Activated CD4-positive, alpha-beta T cell treated with anti-CD3 and anti-CD28 coated beads for 36 hours (primary cell): Measurements from ENCODE around the gene PSAPL1. TPM values are rescaled to one million over a fixed set of nuclear protein-coding genes. Genes with fewer than 3 reads are reported as not detected.

ENCODE experiments used
- ATAC-seq: fragments of 200-7000 bp; cut with Tn5 transposase; one replicate; pipeline ENCODE4 v1.10.0; 2021; ENCODE audit warnings: mild to moderate bottlenecking, moderate library complexity
- CTCF ChIA-PET: fragments of 350-600 bp; sonication (Branson Sonifier 250); formaldehyde crosslinking; loops from one replicate; lab custom pipeline; 2021; ENCODE audit warnings: antibody characterized with exemption; lab: Charles Lee
- POLR2A ChIA-PET: fragments of 350-600 bp; sonication (Branson Sonifier 250); formaldehyde crosslinking; loops from one replicate; lab custom pipeline; 2021; ENCODE audit warnings: antibody characterized with exemption, inconsistent platforms; lab: Charles Lee
- DNase-seq: peaks from one replicate; pipeline ENCODE4 v3.0.0-alpha.2; 2020
- H3K27ac Mint-ChIP-seq: one replicate; pipeline ENCODE4 v1.8.0; 2021; ENCODE audit warnings: mixed read lengths
- H3K27me3 Mint-ChIP-seq: one replicate; pipeline ENCODE4 v1.8.0; 2021; ENCODE audit warnings: mixed read lengths
- H3K36me3 Mint-ChIP-seq: one replicate; pipeline ENCODE4 v1.8.0; 2021; ENCODE audit warnings: low read depth, mixed read lengths
- H3K4me1 Mint-ChIP-seq: one replicate; pipeline ENCODE4 v1.8.0; 2021; ENCODE audit warnings: mixed read lengths
- H3K4me3 Mint-ChIP-seq: one replicate; pipeline ENCODE4 v1.8.0; 2021; ENCODE audit warnings: mild to moderate bottlenecking, moderate library complexity, mixed read lengths
- H3K9me3 Mint-ChIP-seq: one replicate; pipeline ENCODE4 v1.8.0; 2021; ENCODE audit warnings: low read depth, mixed read lengths
- intact Hi-C, 2 experiments: fragments of 100-400 bp; cut with DNase I in 1 of 2; cut with micrococcal nuclease in 1 of 2; formaldehyde crosslinking; loops; one replicate each; pipeline versions ENCODE4 v1.14.2 to v1.15.1; 2022 to 2024; cut with DNase I, micrococcal nuclease
- total RNA-seq, 2 experiments: library from RNA; stranded (reverse); gene quantifications; one replicate each; pipeline ENCODE4 v1.2.3, GENCODE V29; 2021

Gene PSAPL1
- total RNA-seq: not detected

GRCh38 chr4:7434766-7435150 lies at the start of gene PSAPL1:
TSS of gene PSAPL1 (minus strand) at chr4:7434930. CDS start at chr4:7434879, 51 bp downstream.
- no peaks in the 10 kb centered on the region for H3K36me3 Mint-ChIP-seq
- no peaks in the 10 kb centered on the region for H3K9me3 Mint-ChIP-seq
- H3K4me3 Mint-ChIP-seq: no peak within 1 kb of the TSS
- ATAC-seq: peak; percentile 55
- intact Hi-C loops: no loop called here
- CTCF ChIA-PET: no interaction called here
- DNase-seq: peak; percentile 37
- H3K27ac Mint-ChIP-seq: no peak within 1 kb of the TSS
- no peaks in the 10 kb centered on the region for H3K4me1 Mint-ChIP-seq
- H3K27me3 Mint-ChIP-seq: peaks cover 2% of the 10 kb centered on the region
- POLR2A ChIA-PET: no interaction called here

GRCh38 chr4:7481227-7481626 lies 46.5 kb upstream of the PSAPL1 start:
- H3K4me1 Mint-ChIP-seq: no peaks in the 10 kb centered on the region
- CTCF ChIA-PET: no interaction called here
- intact Hi-C loops: no loop called here

GRCh38 chr4:7480423-7480822 lies 45.7 kb upstream of the PSAPL1 start:
- intact Hi-C loops: no loop called here
- DNase-seq (no peak), ATAC-seq (no peak)
- ChIA-PET POLR2A (no interaction called here), CTCF (no interaction called here)
- Mint-ChIP-seq H3K9me3 (no peaks in the 10 kb centered on the region), H3K4me1 (no peaks in the 10 kb centered on the region), H3K4me3 (no peak overlapping the region), H3K36me3 (no peaks in the 10 kb centered on the region), H3K27ac (no peak overlapping the region), H3K27me3 (no peaks in the 10 kb centered on the region)

More at GRCh38 chr4:7481227-7481626, 46.5 kb upstream of the PSAPL1 start:
- DNase-seq: no peak
- H3K27ac Mint-ChIP-seq: no peak overlapping the region
- H3K4me3 Mint-ChIP-seq: no peak overlapping the region
- no peaks in the 10 kb centered on the region for H3K9me3 Mint-ChIP-seq
- ATAC-seq: no peak
- no peaks in the 10 kb centered on the region for H3K27me3 Mint-ChIP-seq
- POLR2A ChIA-PET: no interaction called here
- H3K36me3 Mint-ChIP-seq: no peaks in the 10 kb centered on the region

- H3K4me1 Mint-ChIP-seq: no peaks in the 10 kb centered on the region
- ChIA-PET CTCF (no interaction called here), POLR2A (no interaction called here)
- intact Hi-C loops: no loop called here
- no peak for ATAC-seq
- no peak overlapping the region for H3K4me3 Mint-ChIP-seq
- no peaks in the 10 kb centered on the region for H3K9me3 Mint-ChIP-seq
- no peak overlapping the region for H3K27ac Mint-ChIP-seq
- no peaks in the 10 kb centered on the region for H3K36me3 Mint-ChIP-seq
- no peak for DNase-seq
- no peaks in the 10 kb centered on the region for H3K27me3 Mint-ChIP-seq
Measured at GRCh38 chr4:7478665-7479064, 43.9 kb upstream of the PSAPL1 start.

GRCh38 chr4:7477695-7478094 lies 43.0 kb upstream of the PSAPL1 start:
- POLR2A ChIA-PET: no interaction called here
- Mint-ChIP-seq H3K36me3 (no peaks in the 10 kb centered on the region), H3K9me3 (no peaks in the 10 kb centered on the region), H3K4me3 (no peak overlapping the region), H3K27ac (no peak overlapping the region), H3K27me3 (no peaks in the 10 kb centered on the region), H3K4me1 (no peaks in the 10 kb centered on the region)
- ATAC-seq (no peak), DNase-seq (no peak)
- CTCF ChIA-PET: no interaction called here
- intact Hi-C loops: no loop called here

- ChIA-PET CTCF (no interaction called here), POLR2A (no interaction called here)
- Mint-ChIP-seq H3K4me3 (no peak overlapping the region), H3K27me3 (peaks cover 5% of the 10 kb centered on the region), H3K36me3 (no peaks in the 10 kb centered on the region), H3K4me1 (no peaks in the 10 kb centered on the region), H3K27ac (no peak overlapping the region), H3K9me3 (no peaks in the 10 kb centered on the region)
- ATAC-seq (no peak), DNase-seq (no peak)
- intact Hi-C loops: no loop called here
Measured at GRCh38 chr4:7476820-7477219, 42.1 kb upstream of the PSAPL1 start.

- H3K27ac Mint-ChIP-seq: no peak overlapping the region
- POLR2A ChIA-PET: no interaction called here
- ATAC-seq: no peak
Measured at GRCh38 chr4:7475207-7475606, 40.5 kb upstream of the PSAPL1 start.

GRCh38 chr4:7474320-7474719 lies 39.6 kb upstream of the PSAPL1 start:
- ATAC-seq (no peak), DNase-seq (no peak)
- H3K36me3 Mint-ChIP-seq: no peaks in the 10 kb centered on the region
- intact Hi-C loops: no loop called here
- peaks cover 5% of the 10 kb centered on the region for H3K27me3 Mint-ChIP-seq
- no peaks in the 10 kb centered on the region for H3K4me1 Mint-ChIP-seq
- CTCF ChIA-PET: no interaction called here
- H3K27ac Mint-ChIP-seq: no peak overlapping the region
- POLR2A ChIA-PET: no interaction called here
- H3K9me3 Mint-ChIP-seq: no peaks in the 10 kb centered on the region
- no peak overlapping the region for H3K4me3 Mint-ChIP-seq

More at GRCh38 chr4:7475207-7475606, 40.5 kb upstream of the PSAPL1 start:
- Mint-ChIP-seq H3K4me1 (no peaks in the 10 kb centered on the region), H3K36me3 (no peaks in the 10 kb centered on the region), H3K4me3 (no peak overlapping the region), H3K9me3 (no peaks in the 10 kb centered on the region), H3K27me3 (peaks cover 5% of the 10 kb centered on the region)
- no peak for DNase-seq
- intact Hi-C loops: no loop called here
- CTCF ChIA-PET: no interaction called here

- no peak overlapping the region for H3K27ac Mint-ChIP-seq
- POLR2A ChIA-PET: no interaction called here
- ATAC-seq: no peak
- intact Hi-C loops: no loop called here
- H3K4me3 Mint-ChIP-seq: no peak overlapping the region
- DNase-seq: no peak
- H3K27me3 Mint-ChIP-seq: peaks cover 6% of the 10 kb centered on the region
- H3K4me1 Mint-ChIP-seq: no peaks in the 10 kb centered on the region
- H3K9me3 Mint-ChIP-seq: no peaks in the 10 kb centered on the region
- CTCF ChIA-PET: no interaction called here
- no peaks in the 10 kb centered on the region for H3K36me3 Mint-ChIP-seq
Measured at GRCh38 chr4:7473081-7473480, 38.4 kb upstream of the PSAPL1 start.

GRCh38 chr4:7472442-7473013 lies 37.8 kb upstream of the PSAPL1 start:
- DNase-seq (no peak), ATAC-seq (no peak)
- ChIA-PET CTCF (no interaction called here), POLR2A (no interaction called here)
- H3K27ac Mint-ChIP-seq: no peak overlapping the region
- intact Hi-C loops: no loop called here
- H3K9me3 Mint-ChIP-seq: no peaks in the 10 kb centered on the region
- no peaks in the 10 kb centered on the region for H3K4me1 Mint-ChIP-seq
- H3K36me3 Mint-ChIP-seq: no peaks in the 10 kb centered on the region
- H3K4me3 Mint-ChIP-seq: no peak overlapping the region
- peaks cover 6% of the 10 kb centered on the region for H3K27me3 Mint-ChIP-seq

GRCh38 chr4:7470522-7471128 lies 35.9 kb upstream of the PSAPL1 start:
- H3K36me3 Mint-ChIP-seq: no peaks in the 10 kb centered on the region
- DNase-seq: no peak
- ChIA-PET CTCF (no interaction called here), POLR2A (no interaction called here)
- H3K4me3 Mint-ChIP-seq: no peak overlapping the region
- peaks cover 1% of the 10 kb centered on the region for H3K9me3 Mint-ChIP-seq
- no peaks in the 10 kb centered on the region for H3K4me1 Mint-ChIP-seq
- H3K27ac Mint-ChIP-seq: no peak overlapping the region
- no peak for ATAC-seq
- H3K27me3 Mint-ChIP-seq: peaks cover 6% of the 10 kb centered on the region
- intact Hi-C loops: no loop called here

GRCh38 chr4:7470111-7470510 lies 35.4 kb upstream of the PSAPL1 start:
- H3K27ac Mint-ChIP-seq: no peak overlapping the region
- ChIA-PET CTCF (no interaction called here), POLR2A (no interaction called here)
- peaks cover 6% of the 10 kb centered on the region for H3K27me3 Mint-ChIP-seq
- no peaks in the 10 kb centered on the region for H3K36me3 Mint-ChIP-seq
- H3K9me3 Mint-ChIP-seq: peaks cover 2% of the 10 kb centered on the region
- no peaks in the 10 kb centered on the region for H3K4me1 Mint-ChIP-seq
- intact Hi-C loops: no loop called here
- H3K4me3 Mint-ChIP-seq: no peak overlapping the region
- DNase-seq (no peak), ATAC-seq (no peak)
